Keratinocyte (primary cell): Measurements from ENCODE around the gene GRIK2.

ENCODE experiments used
- EZH2 ChIP-seq: IDR thresholded peaks from one replicate; pipeline ENCODE4 v1.6.1; 2012; ENCODE audit warnings: inconsistent platforms, mild to moderate bottlenecking, low read length, moderate library complexity
- TF ChIP-seq, protein P1 (sequence below), 3 experiments: IDR thresholded peaks in 1 of 3; conservative IDR thresholded peaks in 1 of 3; optimal IDR thresholded peaks in 1 of 3; 2 replicates in 2 of 3; 3 replicates in 1 of 3; pipeline versions ENCODE3 to v1.5.1; 2011; ENCODE audit warnings: low read length in 3 of 3, mild to moderate bottlenecking in 3 of 3, moderate library complexity in 2 of 3, control low read depth in 1 of 3, inconsistent platforms in 1 of 3; ENCODE audit not compliant: insufficient read depth in 2 of 3; ENCODE audit errors: extremely low read depth in 1 of 3

DNA sequence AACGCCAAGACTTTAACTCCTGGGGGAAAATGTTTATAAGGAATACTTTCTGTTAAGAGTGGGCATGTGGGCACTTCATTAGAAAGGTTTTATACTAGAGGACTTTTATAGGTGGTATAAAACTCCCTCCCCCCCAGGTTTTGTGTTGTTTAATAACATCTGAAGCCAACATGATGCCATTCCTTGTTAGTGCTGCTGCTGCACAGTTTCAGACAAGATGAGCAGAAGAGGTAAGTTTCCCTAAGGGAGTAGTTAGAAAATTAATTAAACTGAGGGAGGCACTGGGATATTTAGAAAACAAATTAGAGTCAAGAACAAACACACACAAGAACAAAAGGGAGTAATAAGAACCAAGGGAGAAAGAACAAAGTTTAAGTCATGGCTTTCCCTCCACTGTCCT, 362.4 kb downstream of the GRIK2 start:
- TF ChIP-seq, protein P1, sequence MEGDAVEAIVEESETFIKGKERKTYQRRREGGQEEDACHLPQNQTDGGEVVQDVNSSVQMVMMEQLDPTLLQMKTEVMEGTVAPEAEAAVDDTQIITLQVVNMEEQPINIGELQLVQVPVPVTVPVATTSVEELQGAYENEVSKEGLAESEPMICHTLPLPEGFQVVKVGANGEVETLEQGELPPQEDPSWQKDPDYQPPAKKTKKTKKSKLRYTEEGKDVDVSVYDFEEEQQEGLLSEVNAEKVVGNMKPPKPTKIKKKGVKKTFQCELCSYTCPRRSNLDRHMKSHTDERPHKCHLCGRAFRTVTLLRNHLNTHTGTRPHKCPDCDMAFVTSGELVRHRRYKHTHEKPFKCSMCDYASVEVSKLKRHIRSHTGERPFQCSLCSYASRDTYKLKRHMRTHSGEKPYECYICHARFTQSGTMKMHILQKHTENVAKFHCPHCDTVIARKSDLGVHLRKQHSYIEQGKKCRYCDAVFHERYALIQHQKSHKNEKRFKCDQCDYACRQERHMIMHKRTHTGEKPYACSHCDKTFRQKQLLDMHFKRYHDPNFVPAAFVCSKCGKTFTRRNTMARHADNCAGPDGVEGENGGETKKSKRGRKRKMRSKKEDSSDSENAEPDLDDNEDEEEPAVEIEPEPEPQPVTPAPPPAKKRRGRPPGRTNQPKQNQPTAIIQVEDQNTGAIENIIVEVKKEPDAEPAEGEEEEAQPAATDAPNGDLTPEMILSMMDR (optimal IDR thresholded peaks at IDR 0.05 in 1 of 3, IDR thresholded peaks at IDR 0.05 in 1 of 3, conservative IDR thresholded peaks at IDR 0.05 in 1 of 3; ENCODE audit: extremely low read depth in 1 of 3, insufficient read depth in 2 of 3, low read length in 3 of 3) = no peak
- no peak for TF ChIP-seq EZH2
